ENCODE data around the gene LEMD3.

The LEMD3 gene

GRCh38 chr12:65170209-65170881, 962 bp downstream of the LEMD3 start:
- peak; percentile 68 for DNase-seq

GRCh38 chr12:65171073-65171472, 1.7 kb downstream of the LEMD3 start:
- DNase-seq: no peak

- peak; percentile 5 for DNase-seq
These were observed 2.5 kb downstream of the LEMD3 start for GRCh38 chr12:65171870-65172269.

- DNase-seq: no peak
These were observed 6.0 kb downstream of the LEMD3 start for GRCh38 chr12:65175385-65175784.

- no peak for DNase-seq
These were observed 12.8 kb downstream of the LEMD3 start for GRCh38 chr12:65182012-65182739.

- DNase-seq: no peak
These were observed 14.9 kb downstream of the LEMD3 start for GRCh38 chr12:65184176-65184857.

GRCh38 chr12:65184858-65185229, 15.5 kb downstream of the LEMD3 start:
- no peak for DNase-seq

- DNase-seq: no peak
These were observed 18.3 kb downstream of the LEMD3 start for GRCh38 chr12:65187665-65188064.

GRCh38 chr12:65188179-65188701, 18.9 kb downstream of the LEMD3 start:
- DNase-seq: peak; percentile 25

GRCh38 chr12:65189028-65189718, 19.8 kb downstream of the LEMD3 start:
- no peak for DNase-seq

- no peak for DNase-seq
These were observed 23.7 kb downstream of the LEMD3 start for GRCh38 chr12:65192963-65193516.

GRCh38 chr12:65194949-65195348, 25.6 kb downstream of the LEMD3 start:
- no peak for DNase-seq

- no peak for DNase-seq
These were observed 26.1 kb downstream of the LEMD3 start for GRCh38 chr12:65195387-65196055.

- no peak for DNase-seq
These were observed 27.6 kb downstream of the LEMD3 start for GRCh38 chr12:65196762-65197567.

GRCh38 chr12:65199604-65200003, 30.2 kb downstream of the LEMD3 start:
- peak; percentile 16 for DNase-seq

- DNase-seq: no peak
These were observed 30.8 kb downstream of the LEMD3 start for GRCh38 chr12:65200007-65200665.

- no peak for DNase-seq
These were observed 34.0 kb downstream of the LEMD3 start for GRCh38 chr12:65203376-65203775.

- DNase-seq: no peak
These were observed 35.6 kb downstream of the LEMD3 start for GRCh38 chr12:65204886-65205525.

GRCh38 chr12:65205886-65206285, 36.5 kb downstream of the LEMD3 start:
- no peak for DNase-seq

GRCh38 chr12:65208125-65208524, 38.7 kb downstream of the LEMD3 start:
- no peak for DNase-seq

All from HCEC 1CT (cell line).